Parathyroid adenoma (tissue), 2 donors: ENCODE data around the gene UMAD1.

ENCODE experiments used
- H2AFZ ChIP-seq: fragments of 300-600 bp; sonication (generic); one replicate; pipeline ENCODE4 v1.7.0; 2017; ENCODE audit warnings: antibody characterized with exemption, mild to moderate bottlenecking
- H3K27ac ChIP-seq: fragments of 300-600 bp; sonication (generic); one replicate; pipeline ENCODE4 v1.7.0; 2017
- H3K27me3 ChIP-seq: fragments of 300-600 bp; sonication (generic); one replicate; pipeline ENCODE4 v1.7.0; 2017; ENCODE audit warnings: low read length; ENCODE audit not compliant: control insufficient read depth, insufficient read depth
- H3K36me3 ChIP-seq: fragments of 300-600 bp; sonication (generic); one replicate; pipeline ENCODE4 v1.7.0; 2017; ENCODE audit warnings: low read length; ENCODE audit not compliant: control insufficient read depth, insufficient read depth
- H3K4me1 ChIP-seq: fragments of 300-600 bp; sonication (generic); one replicate; pipeline ENCODE4 v1.7.0; 2017; ENCODE audit warnings: control low read depth
- H3K4me2 ChIP-seq: fragments of 300-600 bp; sonication (generic); one replicate; pipeline ENCODE4 v1.7.0; 2017; ENCODE audit warnings: low read length
- H3K4me3 ChIP-seq: fragments of 300-600 bp; sonication (generic); one replicate; pipeline ENCODE4 v1.7.0; 2017; ENCODE audit warnings: low read depth, low read length
- H3K79me2 ChIP-seq: fragments of 300-600 bp; sonication (generic); one replicate; pipeline ENCODE4 v1.7.0; 2017; ENCODE audit warnings: control low read depth
- H3K9ac ChIP-seq: fragments of 300-600 bp; sonication (generic); one replicate; pipeline ENCODE4 v1.7.0; 2017; ENCODE audit warnings: mild to moderate bottlenecking
- H3K9me3 ChIP-seq: fragments of 300-600 bp; sonication (generic); one replicate; pipeline ENCODE4 v1.7.0; 2017; ENCODE audit warnings: low read length; ENCODE audit not compliant: control insufficient read depth
- CTCF ChIP-seq: fragments of 300-600 bp; sonication (generic); IDR thresholded peaks from one replicate; pipeline ENCODE4 v1.7.0; 2017; ENCODE audit warnings: antibody characterized with exemption, mild to moderate bottlenecking
- donor health status: primary hyperparathyroidism.

UMAD1 gene

GRCh38 chr7:7731732-7732131, 91.2 kb downstream of the UMAD1 start:
- Histone ChIP-seq H3K4me3 (no peak overlapping the region), H3K36me3 (no peaks in the 10 kb centered on the region), H2AFZ (no peak overlapping the region), H3K79me2 (peaks cover 2% of the 10 kb centered on the region), H3K27me3 (no peaks in the 10 kb centered on the region), H3K9ac (no peak overlapping the region), H3K4me2 (no peak overlapping the region), H3K27ac (no peak overlapping the region), H3K4me1 (peaks cover 3% of the 10 kb centered on the region), H3K9me3 (no peaks in the 10 kb centered on the region)
- no peak for TF ChIP-seq CTCF

GRCh38 chr7:7732621-7733281, 92.2 kb downstream of the UMAD1 start:
- H3K27me3 ChIP-seq, result no peaks in the 10 kb centered on the region
- no peak overlapping the region for H3K27ac ChIP-seq
- H2AFZ ChIP-seq, result no peak overlapping the region
- TF ChIP-seq CTCF, result no peak
- no peak overlapping the region for H3K4me2 ChIP-seq
- peaks cover 2% of the 10 kb centered on the region for H3K79me2 ChIP-seq
- H3K9ac ChIP-seq, result no peak overlapping the region
- H3K9me3 ChIP-seq, result no peaks in the 10 kb centered on the region
- no peaks in the 10 kb centered on the region for H3K36me3 ChIP-seq
- no peak overlapping the region for H3K4me3 ChIP-seq
- peaks cover 3% of the 10 kb centered on the region for H3K4me1 ChIP-seq

- no peak overlapping the region for H3K27ac ChIP-seq
- no peak for TF ChIP-seq CTCF
These were observed 96.1 kb downstream of the UMAD1 start for GRCh38 chr7:7736671-7737070.

GRCh38 chr7:7737674-7738073, 97.1 kb downstream of the UMAD1 start:
- H3K9ac ChIP-seq, result no peak overlapping the region
- no peaks in the 10 kb centered on the region for H3K9me3 ChIP-seq
- H2AFZ ChIP-seq, result no peak overlapping the region
- no peaks in the 10 kb centered on the region for H3K79me2 ChIP-seq
- peaks cover 3% of the 10 kb centered on the region for H3K4me1 ChIP-seq
- no peaks in the 10 kb centered on the region for H3K36me3 ChIP-seq
- no peak for TF ChIP-seq CTCF
- H3K4me3 ChIP-seq, result no peak overlapping the region
- no peaks in the 10 kb centered on the region for H3K27me3 ChIP-seq
- H3K27ac ChIP-seq, result no peak overlapping the region
- H3K4me2 ChIP-seq, result no peak overlapping the region

More at GRCh38 chr7:7736671-7737070, 96.1 kb downstream of the UMAD1 start:
- Histone ChIP-seq H3K4me2 (no peak overlapping the region), H3K36me3 (no peaks in the 10 kb centered on the region), H3K27me3 (no peaks in the 10 kb centered on the region), H3K9ac (no peak overlapping the region), H3K4me3 (no peak overlapping the region), H2AFZ (no peak overlapping the region), H3K9me3 (no peaks in the 10 kb centered on the region), H3K79me2 (no peaks in the 10 kb centered on the region), H3K4me1 (peaks cover 3% of the 10 kb centered on the region)

- H2AFZ ChIP-seq, result no peak overlapping the region
- H3K4me1 ChIP-seq, result peaks cover 3% of the 10 kb centered on the region
- H3K79me2 ChIP-seq, result no peaks in the 10 kb centered on the region
- no peak overlapping the region for H3K9ac ChIP-seq
- H3K4me3 ChIP-seq, result no peak overlapping the region
- H3K36me3 ChIP-seq, result no peaks in the 10 kb centered on the region
- no peak overlapping the region for H3K4me2 ChIP-seq
- no peaks in the 10 kb centered on the region for H3K9me3 ChIP-seq
- no peak overlapping the region for H3K27ac ChIP-seq
- no peak for TF ChIP-seq CTCF
- no peaks in the 10 kb centered on the region for H3K27me3 ChIP-seq
These were observed 97.6 kb downstream of the UMAD1 start for GRCh38 chr7:7738177-7738576.
